Left renal cortex interstitium (tissue), 4 donors: ENCODE results near the gene LRMDA. TPM values are rescaled to one million over a fixed set of nuclear protein-coding genes. Genes with fewer than 3 reads are reported as not detected.
"Not testable (repeated sequence)": the region's sequence is repeated elsewhere in the genome, so short reads cannot be mapped to it uniquely, and the experiment has no call there.

Source experiments
- DNase-seq, 4 donors: peaks; one replicate each; pipeline ENCODE4 v3.0.0-alpha.2; 2013; ENCODE audit warnings: low read depth in 4 of 4, low spot score in 2 of 4, missing footprints in 1 of 4
- polyA plus RNA-seq, 4 donors: library from polyadenylated mRNA; unstranded; fragments of 120-200 nt; gene quantifications; one replicate each; pipeline ENCODE4 v1.2.1, GENCODE V29; 2013; ENCODE audit not compliant: insufficient read length in 4 of 4

The LRMDA gene
- polyA plus RNA-seq, 4 donors = 15.3 to 23.5 (median 21.1) TPM

- no peak for DNase-seq
These were observed 68.2 kb downstream of the LRMDA start for GRCh38 chr10:75499556-75500160.

- DNase-seq = no peak
These were observed 71.0 kb downstream of the LRMDA start for GRCh38 chr10:75502389-75502788.

GRCh38 chr10:75502838-75503237, 71.4 kb downstream of the LRMDA start:
- DNase-seq = no peak

GRCh38 chr10:75505293-75505692, 73.9 kb downstream of the LRMDA start:
- no peak for DNase-seq

GRCh38 chr10:75505840-75506506, 74.5 kb downstream of the LRMDA start:
- no peak for DNase-seq

GRCh38 chr10:75506930-75507329, 75.5 kb downstream of the LRMDA start:
- no peak for DNase-seq

GRCh38 chr10:75507469-75507868, 76.0 kb downstream of the LRMDA start:
- no peak for DNase-seq

- DNase-seq = peak in 1 of 4 donors; percentile 32
These were observed 76.9 kb downstream of the LRMDA start for GRCh38 chr10:75508239-75508813.

- DNase-seq = no peak
These were observed 77.4 kb downstream of the LRMDA start for GRCh38 chr10:75508814-75509306.

GRCh38 chr10:75509706-75510105, 78.3 kb downstream of the LRMDA start:
- DNase-seq = no peak

- no peak for DNase-seq
These were observed 79.6 kb downstream of the LRMDA start for GRCh38 chr10:75511011-75511410.

GRCh38 chr10:75512203-75512933, 80.9 kb downstream of the LRMDA start:
- DNase-seq = no peak

GRCh38 chr10:75513292-75513885, 82.0 kb downstream of the LRMDA start:
- DNase-seq = no peak

GRCh38 chr10:75514830-75515229, 83.4 kb downstream of the LRMDA start:
- DNase-seq = no peak

- not testable (repeated sequence) for DNase-seq
These were observed 84.7 kb downstream of the LRMDA start for GRCh38 chr10:75516154-75516553.

- not testable (repeated sequence) for DNase-seq
These were observed 87.8 kb downstream of the LRMDA start for GRCh38 chr10:75519213-75519612.

- not testable (repeated sequence) for DNase-seq
These were observed 89.9 kb downstream of the LRMDA start for GRCh38 chr10:75521194-75521829.

- no peak for DNase-seq
These were observed 93.6 kb downstream of the LRMDA start for GRCh38 chr10:75525067-75525466.

GRCh38 chr10:75525646-75526045, 94.2 kb downstream of the LRMDA start:
- DNase-seq = no peak

- DNase-seq = no peak
These were observed 96.1 kb downstream of the LRMDA start for GRCh38 chr10:75527542-75527941.
